Measurements from ENCODE around the gene AOPEP. TPM values are rescaled to one million over a fixed set of nuclear protein-coding genes. Genes with fewer than 3 reads are reported as not detected.

The AOPEP gene
- polyA plus RNA-seq, 1 of the 3 experiments (the other 2 are of a cell fraction), result 54.6 TPM

GRCh38 chr9:94726495-94727191 lies at the start of gene AOPEP (continued):
- TF ChIP-seq POLR2AphosphoS5 (IDR thresholded peaks at IDR 0.05; ENCODE audit: low read depth, low read length) (peak; percentile 87), TEAD4 (IDR thresholded peaks at IDR 0.05; ENCODE audit: borderline replicate concordance, insufficient read depth) (no peak), MEF2A (IDR thresholded peaks at IDR 0.05; ENCODE audit: borderline replicate concordance, low read depth) (no peak), REST (IDR thresholded peaks at IDR 0.05; ENCODE audit: low read depth, low read length) (no peak), CHD2 (IDR thresholded peaks at IDR 0.05; ENCODE audit: low read length, partially characterized antibody) (peak; percentile 37), USF2 (IDR thresholded peaks at IDR 0.05; ENCODE audit: borderline replicate concordance, low read depth, low read length) (peak; percentile 46; the same call in 1 of the 2 replicates), RAD21 (IDR thresholded peaks at IDR 0.05; ENCODE audit: low read length) (no peak; the same call in 1 of the 2 replicates), IRF3 (IDR thresholded peaks at IDR 0.05; ENCODE audit: low read depth, low read length) (no peak)

- Histone ChIP-seq H3F3A (replicated peaks; ENCODE audit: insufficient read depth) (peaks cover 4% of the 10 kb centered on the region), H3K4me3 (ENCODE audit: low read depth in 2 of 2, low read length in 1 of 2) (no peak overlapping the region), H3K4me2 (no peak overlapping the region), H3K9me2 (no peaks in the 10 kb centered on the region), H3K9me3 (no peaks in the 10 kb centered on the region), H3K4me1 (ENCODE audit: control insufficient read depth in 1 of 2, insufficient read depth in 2 of 2, low read depth in 1 of 2, low read length in 1 of 2) (peaks cover 8 to 29% of the 10 kb centered on the region in 2 experiments; a peak in 1 of 4 replicates), H3K9ac (no peak overlapping the region), H3K79me2 (ENCODE audit: insufficient read depth) (no peaks in the 10 kb centered on the region), H2AFZ (ENCODE audit: low read depth) (no peak overlapping the region), H3K36me3 (replicated peaks in 1 of 2; ENCODE audit: control insufficient read depth in 1 of 2, insufficient read depth in 2 of 2, low read length in 1 of 2) (no peaks in the 10 kb centered on the region), H4K20me1 (ENCODE audit: insufficient read depth) (no peaks in the 10 kb centered on the region), H3K27ac (ENCODE audit: low read depth in 2 of 2, low read length in 1 of 2) (no peak overlapping the region), H3K27me3 (ENCODE audit: insufficient read depth) (no peaks in the 10 kb centered on the region)
- WGBS (ENCODE audit: low lambda C conversion rate), result 91% methylated on average over 4 of the region's 4 CpGs
- no peak for DNase-seq
- ChIA-PET CTCF (interaction anchor here (0.8 to 11.3 kb wide), 3 partner anchors 16 to 452 kb away, joined by 3 to 229 read pairs (median 3); no protein-coding TSS in a partner anchor), POLR2A (no interaction called here)
- no peak for TF ChIP-seq FOSL2 (IDR thresholded peaks at IDR 0.05; ENCODE audit: borderline replicate concordance, low read depth)
- TF ChIP-seq FOXJ3 (CRISPR knock-in tag; IDR thresholded peaks at IDR 0.05), result no peak
- TF ChIP-seq MAX (IDR thresholded peaks at IDR 0.05; ENCODE audit: low read depth), result no peak
- TF ChIP-seq EZH2phosphoT487 (IDR thresholded peaks at IDR 0.05; ENCODE audit: borderline replicate concordance, low read depth), result no peak
- TF ChIP-seq GABPA (IDR thresholded peaks at IDR 0.05; ENCODE audit: low read depth), result no peak
- no peak for TF ChIP-seq FOXM1 (IDR thresholded peaks at IDR 0.05; ENCODE audit: low read depth)
- TF ChIP-seq RFX5 (IDR thresholded peaks at IDR 0.05; ENCODE audit: low read length), result no peak
- no peak for TF ChIP-seq TAF1 (IDR thresholded peaks at IDR 0.05; ENCODE audit: borderline replicate concordance, low read depth, low read length)
- no peak for TF ChIP-seq PBX3 (IDR thresholded peaks at IDR 0.05)
- TF ChIP-seq SIN3A (IDR thresholded peaks at IDR 0.05; ENCODE audit: borderline replicate concordance, low read depth, low read length), result no peak
- TF ChIP-seq YY1 (IDR thresholded peaks at IDR 0.05; ENCODE audit: low read depth), result no peak
- no peak for TF ChIP-seq USF1 (IDR thresholded peaks at IDR 0.05; ENCODE audit: borderline replicate concordance, low read depth)
- TF ChIP-seq MEF2A (IDR thresholded peaks at IDR 0.05; ENCODE audit: borderline replicate concordance, low read depth), result no peak
- no peak for TF ChIP-seq NFIC (IDR thresholded peaks at IDR 0.05; ENCODE audit: borderline replicate concordance)
Observed at GRCh38 chr9:94677929-94678328, 48.6 kb upstream of the AOPEP start.
